GM23338 (cell line): Measurements from ENCODE around the gene B4GALT4. TPM values are rescaled to one million over a fixed set of nuclear protein-coding genes. Genes with fewer than 3 reads are reported as not detected.
A peak's percentile ranks its signal among the peaks of the same experiment; 100 is the strongest.

ENCODE experiments used
- ATAC-seq: fragments of 200-7000 bp; cut with Tn5 transposase; 3 replicates; pipeline ENCODE4 v1.9.1; 2020
- DNase-seq: peaks from one replicate; pipeline ENCODE4 v3.0.0-alpha.2; 2015; ENCODE audit warnings: low spot score
- H2AFZ ChIP-seq: fragments of 200-600 bp; sonication (generic); 2 replicates; pipeline ENCODE4 v1.8.0; 2016; ENCODE audit warnings: antibody characterized with exemption, mild to moderate bottlenecking, moderate library complexity
- H3F3A ChIP-seq: fragments of 200-600 bp; sonication (generic); replicated peaks from 2 replicates; pipeline ENCODE4 v1.8.0; 2017; ENCODE audit warnings: antibody characterized with exemption, mixed run types, low read depth
- H3K27ac ChIP-seq: fragments of 200-600 bp; sonication (generic); 2 replicates; pipeline ENCODE4 v1.6.1; 2016; ENCODE audit warnings: low read depth
- H3K27me3 ChIP-seq: fragments of 200-600 bp; sonication (generic); 2 replicates; pipeline ENCODE4 v1.8.0; 2016; ENCODE audit warnings: mild to moderate bottlenecking, mixed run types, moderate library complexity; ENCODE audit not compliant: insufficient read depth
- H3K36me3 ChIP-seq: fragments of 200-600 bp; sonication (generic); 2 replicates; pipeline ENCODE4 v1.8.0; 2016; ENCODE audit warnings: mild to moderate bottlenecking; ENCODE audit not compliant: insufficient read depth
- H3K4me1 ChIP-seq: fragments of 200-600 bp; sonication (generic); 2 replicates; pipeline ENCODE4 v1.8.0; 2016; ENCODE audit warnings: mild to moderate bottlenecking, moderate library complexity; ENCODE audit not compliant: insufficient read depth
- H3K4me2 ChIP-seq: fragments of 200-600 bp; sonication (generic); 2 replicates; pipeline ENCODE4 v1.7.1; 2017; ENCODE audit warnings: mixed run types
- H3K4me3 ChIP-seq: fragments of 200-600 bp; sonication (generic); 2 replicates; pipeline ENCODE4 v1.6.1; 2016; ENCODE audit warnings: mixed run types
- H3K79me2 ChIP-seq: fragments of 200-600 bp; sonication (generic); replicated peaks from 2 replicates; pipeline ENCODE4 v1.8.0; 2017; ENCODE audit warnings: mild to moderate bottlenecking; ENCODE audit not compliant: insufficient read depth
- H3K9me2 ChIP-seq: fragments of 200-600 bp; sonication (generic); 2 replicates; pipeline ENCODE4 v1.8.0; 2017; ENCODE audit not compliant: insufficient read depth
- H4K20me1 ChIP-seq: fragments of 200-600 bp; sonication (generic); replicated peaks from 2 replicates; pipeline ENCODE4 v1.8.0; 2017; ENCODE audit warnings: mild to moderate bottlenecking; ENCODE audit not compliant: insufficient read depth
- H3K27ac Mint-ChIP-seq: 2 replicates; pipeline ENCODE4 v1.8.0; 2020; ENCODE audit warnings: inconsistent platforms, mild to moderate bottlenecking, moderate library complexity, mixed read lengths
- H3K27me3 Mint-ChIP-seq: 3 replicates; pipeline ENCODE4 v1.8.0; 2022; ENCODE audit warnings: low read depth, mild to moderate bottlenecking, moderate library complexity, mixed read lengths, inconsistent platforms; ENCODE audit not compliant: insufficient read depth, poor library complexity
- H3K36me3 Mint-ChIP-seq: 3 replicates; pipeline ENCODE4 v1.8.0; 2021; ENCODE audit warnings: low read depth, mild to moderate bottlenecking, inconsistent platforms, moderate library complexity, mixed read lengths
- H3K4me1 Mint-ChIP-seq: 3 replicates; pipeline ENCODE4 v1.8.0; 2020; ENCODE audit warnings: mild to moderate bottlenecking, inconsistent platforms, mixed read lengths
- H3K4me3 Mint-ChIP-seq: 3 replicates; pipeline ENCODE4 v1.8.0; 2021; ENCODE audit warnings: moderate library complexity, mild to moderate bottlenecking, inconsistent platforms, mixed read lengths
- H3K9me3 Mint-ChIP-seq: 3 replicates; pipeline ENCODE4 v1.8.0; 2020; ENCODE audit warnings: moderate library complexity, mild to moderate bottlenecking, inconsistent platforms, mixed read lengths
- CREB1 ChIP-seq: fragments of 250-450 bp; sonication (Bioruptor Pico); IDR thresholded peaks from 2 replicates; pipeline ENCODE4 v1.5.0; 2020; ENCODE audit warnings: low read depth, mild to moderate bottlenecking, moderate library complexity
- NANOG ChIP-seq: IDR thresholded peaks from 2 replicates; pipeline ENCODE4 v1.6.1; 2016; ENCODE audit warnings: antibody characterized with exemption, borderline replicate concordance
- ZNF331 ChIP-seq: fragments of 250-450 bp; sonication (Bioruptor Pico); IDR thresholded peaks from 2 replicates; pipeline ENCODE4 v1.5.0; 2020; ENCODE audit warnings: low read depth, mild to moderate bottlenecking, moderate library complexity
- polyA plus RNA-seq: library from polyadenylated mRNA; unstranded; fragments of >200 nt; fragmentation: Nextera tagmentation; extraction: Ambion mirVana; gene quantifications from 2 replicates; pipeline ENCODE4 v1.2.1, GENCODE V29; 2016
- total RNA-seq: library from RNA; depleted of rRNA; stranded (reverse); fragments of >200 nt; shearing (Covaris generic); gene quantifications from 2 replicates; pipeline ENCODE4 v1.2.3, GENCODE V29; 2014
- TF ChIP-seq, protein P1 (sequence below), 2 experiments: fragments of 200-600 bp in 1 of 2; sonication (generic) in 1 of 2; conservative IDR thresholded peaks; 2 replicates each; pipeline versions ENCODE4 v1.5.1 to v1.6.1; 2016 to 2017; ENCODE audit warnings: antibody characterized with exemption in 2 of 2, low read depth in 2 of 2, mild to moderate bottlenecking in 2 of 2, moderate library complexity in 1 of 2
- TF ChIP-seq, protein P2 (sequence below): IDR thresholded peaks from 2 replicates; pipeline ENCODE4 v1.6.1; 2016; ENCODE audit warnings: antibody characterized with exemption

B4GALT4 gene
- total and polyA plus RNA-seq, 2 experiments from 2014 or later: 38.3 to 45.3 TPM

DNA sequence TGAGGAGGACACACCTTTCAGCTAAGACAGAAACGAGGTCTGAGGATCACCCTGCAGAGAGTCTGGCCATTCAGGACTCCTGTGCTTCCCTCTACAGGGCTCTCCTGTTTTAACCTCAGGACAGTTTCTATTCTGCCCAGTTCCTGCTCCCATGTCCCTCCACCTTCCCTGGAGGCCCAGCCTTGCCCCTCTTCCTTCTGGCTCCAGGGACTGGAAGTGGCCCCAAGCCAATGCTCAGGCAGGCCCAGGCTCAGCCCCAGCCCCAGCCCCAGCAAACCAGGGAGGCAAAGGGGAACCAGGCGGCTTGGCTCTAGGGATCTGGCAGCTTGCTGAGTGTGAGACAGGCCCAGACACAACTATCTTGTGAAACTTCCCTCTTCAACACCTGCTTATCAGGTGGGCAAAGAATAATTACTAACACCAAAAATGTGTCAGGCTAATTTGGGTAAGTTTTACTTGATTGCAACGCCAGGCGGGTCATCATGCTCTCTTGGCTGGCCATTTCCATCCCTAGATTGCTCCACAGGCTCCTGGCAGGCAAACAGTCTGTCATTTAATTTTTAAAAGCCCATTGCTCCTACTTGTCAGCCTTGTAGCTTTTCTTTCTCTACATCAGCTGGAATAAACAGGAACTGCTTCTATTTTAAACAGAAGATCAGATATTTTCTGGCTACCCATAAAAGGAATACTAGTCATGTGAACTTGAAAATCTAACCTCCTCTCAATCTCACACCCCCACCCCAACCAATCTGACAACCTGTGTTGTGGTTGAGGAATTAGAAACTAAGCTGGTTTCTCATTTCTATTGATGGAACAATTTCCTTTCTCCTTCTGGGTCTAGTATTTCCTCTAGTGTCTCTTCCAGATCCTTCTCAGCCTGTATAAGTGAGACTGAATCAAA lies 33.8 kb downstream of the B4GALT4 start:
- Histone ChIP-seq H3K27me3 (no peaks in the 10 kb centered on the region), H4K20me1 (peaks cover 11% of the 10 kb centered on the region; the same call in 1 of the 2 replicates), H2AFZ (no peak overlapping the region), H3K36me3 (peaks cover 8% of the 10 kb centered on the region; the same call in 1 of the 2 replicates), H3K4me3 (no peak overlapping the region), H3K9me2 (no peaks in the 10 kb centered on the region), H3K27ac (peak overlapping the region; percentile 74; the same call in 1 of the 2 replicates), H3K79me2 (no peaks in the 10 kb centered on the region), H3K4me2 (no peak overlapping the region), H3K4me1 (peaks cover 9% of the 10 kb centered on the region), H3F3A (no peaks in the 10 kb centered on the region)
- Mint-ChIP-seq H3K9me3 (peaks cover 3% of the 10 kb centered on the region; the same call in 1 of the 3 replicates), H3K27me3 (peaks cover 6% of the 10 kb centered on the region), H3K36me3 (peaks cover 9% of the 10 kb centered on the region), H3K27ac (no peak overlapping the region), H3K4me1 (peaks cover 12% of the 10 kb centered on the region; the same call in 2 of the 3 replicates), H3K4me3 (no peak overlapping the region)
- DNase-seq (peak; percentile 36), ATAC-seq (peak; percentile 84)
- TF ChIP-seq NANOG: no peak
- TF ChIP-seq, protein P1, sequence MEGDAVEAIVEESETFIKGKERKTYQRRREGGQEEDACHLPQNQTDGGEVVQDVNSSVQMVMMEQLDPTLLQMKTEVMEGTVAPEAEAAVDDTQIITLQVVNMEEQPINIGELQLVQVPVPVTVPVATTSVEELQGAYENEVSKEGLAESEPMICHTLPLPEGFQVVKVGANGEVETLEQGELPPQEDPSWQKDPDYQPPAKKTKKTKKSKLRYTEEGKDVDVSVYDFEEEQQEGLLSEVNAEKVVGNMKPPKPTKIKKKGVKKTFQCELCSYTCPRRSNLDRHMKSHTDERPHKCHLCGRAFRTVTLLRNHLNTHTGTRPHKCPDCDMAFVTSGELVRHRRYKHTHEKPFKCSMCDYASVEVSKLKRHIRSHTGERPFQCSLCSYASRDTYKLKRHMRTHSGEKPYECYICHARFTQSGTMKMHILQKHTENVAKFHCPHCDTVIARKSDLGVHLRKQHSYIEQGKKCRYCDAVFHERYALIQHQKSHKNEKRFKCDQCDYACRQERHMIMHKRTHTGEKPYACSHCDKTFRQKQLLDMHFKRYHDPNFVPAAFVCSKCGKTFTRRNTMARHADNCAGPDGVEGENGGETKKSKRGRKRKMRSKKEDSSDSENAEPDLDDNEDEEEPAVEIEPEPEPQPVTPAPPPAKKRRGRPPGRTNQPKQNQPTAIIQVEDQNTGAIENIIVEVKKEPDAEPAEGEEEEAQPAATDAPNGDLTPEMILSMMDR (conservative IDR thresholded peaks at IDR 0.05; ENCODE audit: low read depth in 2 of 2): peak in 1 of 2 experiments; percentile 24; a peak in 1 of 4 replicates

DNA sequence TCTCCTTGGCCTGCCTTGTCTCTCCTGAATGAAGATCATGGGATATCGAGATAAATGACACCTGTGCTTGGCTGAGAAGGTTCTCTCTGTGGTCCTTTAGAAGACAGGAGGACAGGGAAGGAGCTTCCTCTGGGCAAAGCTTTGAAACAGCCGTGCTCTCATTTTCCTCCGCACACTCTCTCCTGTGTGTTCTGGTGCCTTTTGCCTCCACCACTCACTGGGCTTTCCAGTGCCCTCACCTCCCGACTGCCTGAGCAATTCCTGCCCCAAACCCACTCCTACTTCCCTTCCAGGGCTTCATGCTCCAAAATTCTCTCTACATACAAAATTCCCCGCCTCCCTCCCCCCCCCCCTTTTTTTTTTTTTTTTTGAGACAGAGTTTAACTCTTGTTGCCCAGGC lies 35.0 kb downstream of the B4GALT4 start:
- TF ChIP-seq ZNF331 (CRISPR knock-in tag): no peak
- TF ChIP-seq, protein P2, sequence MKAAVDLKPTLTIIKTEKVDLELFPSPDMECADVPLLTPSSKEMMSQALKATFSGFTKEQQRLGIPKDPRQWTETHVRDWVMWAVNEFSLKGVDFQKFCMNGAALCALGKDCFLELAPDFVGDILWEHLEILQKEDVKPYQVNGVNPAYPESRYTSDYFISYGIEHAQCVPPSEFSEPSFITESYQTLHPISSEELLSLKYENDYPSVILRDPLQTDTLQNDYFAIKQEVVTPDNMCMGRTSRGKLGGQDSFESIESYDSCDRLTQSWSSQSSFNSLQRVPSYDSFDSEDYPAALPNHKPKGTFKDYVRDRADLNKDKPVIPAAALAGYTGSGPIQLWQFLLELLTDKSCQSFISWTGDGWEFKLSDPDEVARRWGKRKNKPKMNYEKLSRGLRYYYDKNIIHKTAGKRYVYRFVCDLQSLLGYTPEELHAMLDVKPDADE: no peak
- no peak for TF ChIP-seq CREB1
- peaks cover 9% of the 10 kb centered on the region for H3K4me1 ChIP-seq
- H3K4me3 Mint-ChIP-seq: no peak overlapping the region

More for the DNA sequence above, 35.0 kb downstream of the B4GALT4 start:
- H3F3A ChIP-seq: no peaks in the 10 kb centered on the region
- no peaks in the 10 kb centered on the region for H3K36me3 ChIP-seq
- no peak overlapping the region for H3K27ac ChIP-seq
- H3K4me1 Mint-ChIP-seq: peaks cover 8% of the 10 kb centered on the region; the same call in 2 of the 3 replicates
- no peak overlapping the region; the same call in 1 of the 2 replicates for H3K27ac Mint-ChIP-seq
- H2AFZ ChIP-seq: no peak overlapping the region
- peaks cover 6% of the 10 kb centered on the region; the same call in 1 of the 2 replicates for H4K20me1 ChIP-seq
- no peak overlapping the region for H3K4me2 ChIP-seq
- peaks cover 2% of the 10 kb centered on the region; the same call in 1 of the 3 replicates for H3K36me3 Mint-ChIP-seq
- no peak overlapping the region for H3K4me3 ChIP-seq
- peaks cover 3% of the 10 kb centered on the region; the same call in 1 of the 3 replicates for H3K9me3 Mint-ChIP-seq
- no peaks in the 10 kb centered on the region for H3K9me2 ChIP-seq
- no peak for DNase-seq
- no peak for ATAC-seq
- H3K27me3 Mint-ChIP-seq: peaks cover 6% of the 10 kb centered on the region
- no peaks in the 10 kb centered on the region for H3K79me2 ChIP-seq
- H3K27me3 ChIP-seq: no peaks in the 10 kb centered on the region
